Measurements from ENCODE around the gene DDX27. TPM values are rescaled to one million over a fixed set of nuclear protein-coding genes. Genes with fewer than 3 reads are reported as not detected.

Gene DDX27
- total and polyA plus RNA-seq, 2 of the 13 experiments (the other 11 are each of a cell fraction or from before 2014, with no cell fraction given), result 42.6 to 72.8 TPM

- no peak for TF ChIP-seq XBP1 (CRISPR knock-in tag; IDR thresholded peaks at IDR 0.05)
- TF ChIP-seq ZBTB21 (CRISPR knock-in tag; IDR thresholded peaks at IDR 0.05), result no peak
- TF ChIP-seq CBFB (CRISPR knock-in tag; IDR thresholded peaks at IDR 0.05), result 0 out of 2 replicates have a peak, but pooled peaks have one; percentile 23
- no peak for TF ChIP-seq NFIC (IDR thresholded peaks at IDR 0.05; ENCODE audit: low read length)
- TF ChIP-seq ZNF432 (CRISPR knock-in tag; IDR thresholded peaks at IDR 0.05; ENCODE audit: borderline replicate concordance), result no peak
- TF ChIP-seq ZNF326 (CRISPR knock-in tag; IDR thresholded peaks at IDR 0.05; ENCODE audit: borderline replicate concordance), result no peak
These were observed 68.5 kb downstream of the DDX27 start (continued) for GRCh38 chr20:49287555-49288249.

GRCh38 chr20:49288250-49288751 is 69.1 kb downstream of the DDX27 start:
- H3K4me1 ChIP-seq (ENCODE audit: insufficient read depth, low read length), result peaks cover 54% of the 10 kb centered on the region
- BruUV-seq (replicated peaks), result no TSS peak
- no peaks in the 10 kb centered on the region for H3K9me3 ChIP-seq (ENCODE audit: low read length)
- H3K9ac ChIP-seq (ENCODE audit: insufficient read depth, low read depth, low read length), result no peak overlapping the region
- no peak overlapping the region for H3K4me2 ChIP-seq (ENCODE audit: low read depth, low read length)
- H4K20me1 ChIP-seq (ENCODE audit: insufficient read depth, low read length), result peaks cover 77% of the 10 kb centered on the region
- no peak for DNase-seq (ENCODE audit: low spot score)
- POLR2A ChIA-PET, result interaction anchor here (0.7 to 3.4 kb wide), 4 partner anchors 8 to 69 kb away, joined by 3 to 23 read pairs (median 4); partner anchors contain the start of genes DDX27 and ZNFX1
- no peak overlapping the region for H3K4me3 ChIP-seq (replicated peaks in 1 of 3; ENCODE audit: insufficient read depth in 1 of 3, low read depth in 2 of 3, low read length in 3 of 3)
- no peak for ATAC-seq
- no peaks in the 10 kb centered on the region for H3K27me3 ChIP-seq (ENCODE audit: control insufficient read depth in 1 of 2, insufficient read depth in 2 of 2, low read length in 2 of 2)
- in situ Hi-C loops (cut with HindIII; ENCODE audit: extremely low pct_ligation_motif_present, low pct_unique_long_range_greater_than_20kb) (no loop called here), intact Hi-C loops (cut with micrococcal nuclease; ENCODE audit: unreplicated experiment) (no loop called here)
- H2AFZ ChIP-seq (ENCODE audit: low read length), result no peak overlapping the region
- WGBS (ENCODE audit: low lambda C conversion rate), result 96% methylated on average over 2 of the region's 2 CpGs
- peak overlapping the region; percentile 39 for H3K27ac ChIP-seq (ENCODE audit: extremely low read length, insufficient read depth, low read length)
- no peak for FAIRE-seq
- peaks cover 49% of the 10 kb centered on the region for H3K79me2 ChIP-seq (ENCODE audit: insufficient read depth, low read length)
- CTCF ChIA-PET (ENCODE audit: low intra/inter-chr PET ratio, low total read pairs), result no interaction called here
- H3K36me3 ChIP-seq (replicated peaks in 1 of 2; ENCODE audit: control insufficient read depth in 1 of 2, insufficient read depth in 2 of 2, low read length in 2 of 2), result peaks cover 47 to 76% of the 10 kb centered on the region in 2 experiments
- TF ChIP-seq SSRP1 (CRISPR knock-in tag; IDR thresholded peaks at IDR 0.05) (peak; percentile 88; the same call in 1 of the 2 replicates), POLR2AphosphoS2 (IDR thresholded peaks at IDR 0.05; ENCODE audit: low read depth, low read length) (peak; percentile 18; the same call in 1 of the 2 replicates), GLI4 (CRISPR knock-in tag; IDR thresholded peaks at IDR 0.05; ENCODE audit: borderline replicate concordance) (no peak), SRSF4 (IDR thresholded peaks at IDR 0.05; ENCODE audit: low read depth, low read length, poor library complexity, severe bottlenecking) (peak; percentile 84), ZC3H4 (CRISPR knock-in tag; IDR thresholded peaks at IDR 0.05; ENCODE audit: borderline replicate concordance) (peak; percentile 89), PAF1 (CRISPR knock-in tag; IDR thresholded peaks at IDR 0.05) (0 out of 2 replicates have a peak, but pooled peaks have one; percentile 75), PLSCR1 (CRISPR knock-in tag; IDR thresholded peaks at IDR 0.05; ENCODE audit: borderline replicate concordance) (0 out of 2 replicates have a peak, but pooled peaks have one; percentile 31), RAD21 (CRISPR knock-in tag; IDR thresholded peaks at IDR 0.05) (peak; percentile 8), ZNF609 (CRISPR knock-in tag; IDR thresholded peaks at IDR 0.05; ENCODE audit: borderline replicate concordance) (no peak), GATAD2A (CRISPR knock-in tag; IDR thresholded peaks at IDR 0.05) (0 out of 2 replicates have a peak, but pooled peaks have one; percentile 2), ZNF446 (CRISPR knock-in tag; IDR thresholded peaks at IDR 0.05) (no peak), REL (CRISPR knock-in tag; conservative IDR thresholded peaks at IDR 0.05) (no peak)
